Neuronal stem cell (in vitro differentiated cells): ENCODE results near the gene KLHL10.
A peak's percentile ranks its signal among the peaks of the same experiment; 100 is the strongest.

Experiments
- DNase-seq: peaks from one replicate; pipeline ENCODE4 v3.0.0-alpha.2; 2013; ENCODE audit warnings: low spot score
- H2AFZ ChIP-seq: one replicate; pipeline ENCODE4 v1.6.1; 2013; ENCODE audit warnings: mild to moderate bottlenecking, low read length, inconsistent platforms
- H2AK5ac ChIP-seq: 2 replicates; pipeline ENCODE4 v1.6.1; 2013; ENCODE audit warnings: low read depth, mild to moderate bottlenecking, inconsistent platforms, low read length, moderate library complexity, mixed read lengths
- H2BK120ac ChIP-seq: 2 replicates; pipeline ENCODE4 v1.6.1; 2013; ENCODE audit warnings: low read depth, mild to moderate bottlenecking, inconsistent platforms, low read length, moderate library complexity, mixed read lengths
- H2BK12ac ChIP-seq: one replicate; pipeline ENCODE4 v1.6.1; 2013; ENCODE audit warnings: low read length, inconsistent platforms
- H2BK15ac ChIP-seq: 2 replicates; pipeline ENCODE4 v1.6.1; 2013; ENCODE audit warnings: mild to moderate bottlenecking, low read length, inconsistent platforms, mixed read lengths
- H2BK5ac ChIP-seq: one replicate; pipeline ENCODE4 v1.6.1; 2013; ENCODE audit warnings: inconsistent platforms, mild to moderate bottlenecking, low read length, moderate library complexity
- H3K14ac ChIP-seq: one replicate; pipeline ENCODE4 v1.6.1; 2013; ENCODE audit warnings: low read length, inconsistent platforms
- H3K18ac ChIP-seq: 2 replicates; pipeline ENCODE4 v1.6.1; 2013; ENCODE audit warnings: low read length, inconsistent platforms
- H3K23ac ChIP-seq: 2 replicates; pipeline ENCODE4 v1.6.1; 2013; ENCODE audit warnings: low read depth, mild to moderate bottlenecking, mixed read lengths, low read length, inconsistent platforms; ENCODE audit not compliant: poor library complexity
- H3K27ac ChIP-seq: replicated peaks from 3 replicates; pipeline ENCODE4 v1.5.1; 2013; ENCODE audit warnings: low read length, inconsistent platforms
- H3K27me3 ChIP-seq, 3 experiments: 2 replicates each; pipeline ENCODE4 v1.6.1; 2013; ENCODE audit warnings: low read length in 3 of 3, mild to moderate bottlenecking in 2 of 3, inconsistent platforms in 1 of 3, low read depth in 1 of 3, mixed read lengths in 1 of 3, moderate library complexity in 1 of 3; ENCODE audit not compliant: control insufficient read depth in 3 of 3, insufficient read depth in 3 of 3
- H3K36me3 ChIP-seq, 2 donors: replicated peaks in 1 of 2; 2 replicates each; pipeline ENCODE4 v1.6.1; 2013; ENCODE audit warnings: low read length in 2 of 2; ENCODE audit not compliant: control insufficient read depth in 2 of 2, insufficient read depth in 2 of 2
- H3K4ac ChIP-seq: 2 replicates; pipeline ENCODE4 v1.6.1; 2013; ENCODE audit warnings: inconsistent platforms, mild to moderate bottlenecking, low read length, moderate library complexity
- H3K4me1 ChIP-seq, 2 donors: 1 replicate in 1 of 2; 2 replicates in 1 of 2; pipeline ENCODE4 v1.6.1; 2013; ENCODE audit warnings: low read length in 2 of 2, low read depth in 1 of 2; ENCODE audit not compliant: control insufficient read depth in 2 of 2, insufficient read depth in 1 of 2
- H3K4me2 ChIP-seq: one replicate; pipeline ENCODE4 v1.6.1; 2013; ENCODE audit warnings: mild to moderate bottlenecking, low read length, inconsistent platforms; ENCODE audit not compliant: insufficient read depth, poor library complexity, severe bottlenecking
- H3K4me3 ChIP-seq, 2 donors: 2 replicates each; pipeline ENCODE4 v1.5.1; 2013; ENCODE audit warnings: low read length in 2 of 2, mild to moderate bottlenecking in 2 of 2, inconsistent platforms in 1 of 2, moderate library complexity in 1 of 2
- H3K79me1 ChIP-seq: one replicate; pipeline ENCODE4 v1.6.1; 2013; ENCODE audit warnings: low read depth, mild to moderate bottlenecking, inconsistent platforms, low read length, moderate library complexity
- H3K9ac ChIP-seq: one replicate; pipeline ENCODE4 v1.6.1; 2013; ENCODE audit warnings: mild to moderate bottlenecking, low read depth, low read length, inconsistent platforms; ENCODE audit not compliant: poor library complexity
- H3K9me3 ChIP-seq, 2 donors: replicated peaks in 1 of 2; 2 replicates each; pipeline versions ENCODE3 to v1.6.1; 2013; ENCODE audit warnings: low read length in 2 of 2, mild to moderate bottlenecking in 2 of 2, inconsistent platforms in 1 of 2, low read depth in 1 of 2, mixed read lengths in 1 of 2, moderate library complexity in 1 of 2; ENCODE audit not compliant: control insufficient read depth in 2 of 2, insufficient read depth in 1 of 2
- H4K8ac ChIP-seq: one replicate; pipeline ENCODE4 v1.6.1; 2013; ENCODE audit warnings: low read depth, mild to moderate bottlenecking, inconsistent platforms, low read length, moderate library complexity
- H4K91ac ChIP-seq: one replicate; pipeline ENCODE4 v1.6.1; 2013; ENCODE audit warnings: low read length, low read depth, mild to moderate bottlenecking, inconsistent platforms; ENCODE audit not compliant: poor library complexity
- WGBS, 2 donors: extraction: QIAGEN DNeasy Blood & Tissue Kit; methylation state at CpG; one replicate each; pipeline ENCODE4 v1.1.7; 2013; ENCODE audit warnings: missing lambda C conversion rate in 2 of 2, mixed read lengths in 1 of 2; ENCODE audit not compliant: insufficient read length in 2 of 2, insufficient replicate concordance in 1 of 2; ENCODE audit errors: extremely low coverage in 2 of 2; 5-methylcytosine and 5-hydroxymethylcytosine counted together

Gene KLHL10

DNA sequence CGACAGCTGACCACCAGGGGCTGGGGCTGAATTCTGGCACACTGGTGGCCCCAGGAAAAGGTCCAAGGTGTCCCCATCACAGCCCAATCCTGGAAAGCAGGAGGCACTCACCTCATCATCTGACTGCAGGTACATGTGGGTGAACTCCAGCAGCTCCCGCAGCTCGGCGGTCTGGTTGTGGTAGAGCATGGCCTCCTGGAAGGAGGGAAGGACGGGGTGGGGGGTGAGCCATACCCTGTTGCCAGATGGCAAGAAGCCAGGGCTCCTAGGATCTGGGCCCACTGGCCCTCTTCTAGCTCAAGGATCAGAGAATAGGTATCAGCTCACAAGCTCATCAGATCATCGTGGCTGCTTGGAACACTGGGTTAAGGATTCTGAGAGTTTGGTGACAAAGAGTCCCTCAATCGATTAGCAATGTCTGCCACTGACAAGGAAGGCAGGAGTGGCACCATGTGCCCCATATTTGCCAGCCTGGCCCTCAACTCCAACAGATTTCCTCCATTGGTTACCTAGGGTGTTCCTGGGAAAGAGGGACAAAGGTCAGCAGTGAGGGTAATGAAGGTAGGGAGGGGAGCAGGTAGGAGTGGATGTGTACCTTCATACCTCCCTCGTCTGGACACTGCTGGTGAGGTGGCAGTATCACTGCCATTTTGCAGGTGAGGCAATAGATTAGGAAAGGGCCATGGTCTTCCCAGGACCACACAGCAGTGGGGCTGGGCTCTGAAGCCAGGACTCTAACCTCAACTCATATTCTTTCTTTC lies 30.8 kb upstream of the KLHL10 start:
- no peak overlapping the region for H3K4me3 ChIP-seq
- peaks cover 26 to 55% of the 10 kb centered on the region in 2 donors for H3K36me3 ChIP-seq
- no peaks in the 10 kb centered on the region for H3K27me3 ChIP-seq
- H3K4me1 ChIP-seq, result peaks cover 7 to 10% of the 10 kb centered on the region in 2 donors
- no peak overlapping the region for H4K91ac ChIP-seq
- H3K23ac ChIP-seq, result no peak overlapping the region
- H3K9ac ChIP-seq, result no peak overlapping the region
- no peak overlapping the region for H2AK5ac ChIP-seq
- H3K27ac ChIP-seq, result no peak overlapping the region
- H3K14ac ChIP-seq, result no peak overlapping the region
- no peak overlapping the region for H2BK15ac ChIP-seq
- H3K79me1 ChIP-seq, result peaks cover 15% of the 10 kb centered on the region
- H2BK5ac ChIP-seq, result no peak overlapping the region
- no peak overlapping the region for H3K4me2 ChIP-seq
- no peak overlapping the region for H4K8ac ChIP-seq
- DNase-seq, result no peak
- no peak overlapping the region for H3K18ac ChIP-seq
- no CpG with 5 or more reads among the region's 8 CpGs for WGBS, 2 donors
- no peak overlapping the region for H2BK120ac ChIP-seq
- no peak overlapping the region for H3K4ac ChIP-seq
- peaks cover 2 to 4% of the 10 kb centered on the region in 2 donors for H3K9me3 ChIP-seq
- H2AFZ ChIP-seq, result no peak overlapping the region
- H2BK12ac ChIP-seq, result no peak overlapping the region

DNA sequence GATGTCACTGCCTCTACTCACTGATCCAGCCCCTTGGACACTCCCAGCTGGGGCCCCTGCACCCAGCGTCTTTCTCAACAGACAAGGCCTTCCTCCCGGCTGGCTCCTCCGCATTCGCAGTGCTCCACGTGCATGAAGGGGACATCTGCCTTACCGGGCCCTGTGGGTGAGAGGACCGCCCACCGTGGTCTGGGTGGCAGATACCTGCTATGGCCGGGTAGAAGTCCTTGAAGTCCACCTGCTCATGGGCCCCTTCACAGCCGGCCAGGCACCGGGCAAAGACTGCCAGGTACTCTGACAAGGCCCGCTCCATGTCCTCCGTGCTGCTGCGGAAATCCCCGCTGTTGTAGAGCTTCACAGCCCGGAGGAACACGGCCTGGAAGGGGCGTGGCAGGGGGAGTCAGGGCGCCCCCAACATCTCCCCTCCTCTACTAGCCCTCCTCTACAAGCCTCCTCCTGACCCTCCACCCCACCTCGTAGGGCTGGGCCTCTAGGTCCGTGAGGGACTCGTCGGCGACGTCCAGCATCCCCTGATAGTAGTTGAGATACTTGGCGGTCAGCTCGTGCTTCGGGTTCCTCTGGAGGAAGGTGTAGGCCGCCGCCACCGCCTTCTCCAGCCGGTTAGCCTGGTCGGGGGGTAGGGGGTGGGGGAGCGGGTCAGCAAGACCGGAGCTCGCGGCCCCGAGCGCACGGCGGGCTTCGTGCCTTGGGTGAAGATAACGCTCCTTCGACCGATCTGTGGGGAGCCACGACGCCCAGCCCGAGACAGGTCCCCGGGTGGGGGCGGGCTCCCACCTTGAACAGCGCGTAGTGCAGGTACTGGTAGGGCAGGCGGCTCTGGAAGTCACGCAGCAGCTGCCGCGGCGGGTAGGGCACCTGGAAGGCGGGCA lies 26.7 kb upstream of the KLHL10 start:
- H3K4me3 ChIP-seq, result peak overlapping the region; percentile 59 to 85
- H3K18ac ChIP-seq, result peak overlapping the region; percentile 100
- H3K27ac ChIP-seq, result peak overlapping the region; percentile 89
- peak overlapping the region; percentile 79 for H3K14ac ChIP-seq
- DNase-seq, result no peak
- no CpG with 5 or more reads among the region's 58 CpGs for WGBS, 2 donors
- peak overlapping the region; percentile 79 for H3K4ac ChIP-seq
- peak overlapping the region; percentile 99 for H3K4me2 ChIP-seq
- H4K8ac ChIP-seq, result peak overlapping the region; percentile 25
- peaks cover 16 to 42% of the 10 kb centered on the region in 2 donors for H3K36me3 ChIP-seq
- peak overlapping the region; percentile 95 for H3K9ac ChIP-seq
- H3K27me3 ChIP-seq, result no peaks in the 10 kb centered on the region
- H3K9me3 ChIP-seq, result peaks cover 0 to 4% of the 10 kb centered on the region in 2 donors
- H2AK5ac ChIP-seq, result peak overlapping the region; percentile 94
- H3K23ac ChIP-seq, result peak overlapping the region; percentile 96
- H2BK15ac ChIP-seq, result peak overlapping the region; percentile 87
- peaks cover 15% of the 10 kb centered on the region for H3K79me1 ChIP-seq
- H4K91ac ChIP-seq, result peak overlapping the region; percentile 41
- H2AFZ ChIP-seq, result peak overlapping the region; percentile 88
- H2BK12ac ChIP-seq, result no peak overlapping the region
- H2BK120ac ChIP-seq, result peak overlapping the region; percentile 83
- peaks cover 12 to 16% of the 10 kb centered on the region in 2 donors for H3K4me1 ChIP-seq
- peak overlapping the region; percentile 99 for H2BK5ac ChIP-seq

DNA sequence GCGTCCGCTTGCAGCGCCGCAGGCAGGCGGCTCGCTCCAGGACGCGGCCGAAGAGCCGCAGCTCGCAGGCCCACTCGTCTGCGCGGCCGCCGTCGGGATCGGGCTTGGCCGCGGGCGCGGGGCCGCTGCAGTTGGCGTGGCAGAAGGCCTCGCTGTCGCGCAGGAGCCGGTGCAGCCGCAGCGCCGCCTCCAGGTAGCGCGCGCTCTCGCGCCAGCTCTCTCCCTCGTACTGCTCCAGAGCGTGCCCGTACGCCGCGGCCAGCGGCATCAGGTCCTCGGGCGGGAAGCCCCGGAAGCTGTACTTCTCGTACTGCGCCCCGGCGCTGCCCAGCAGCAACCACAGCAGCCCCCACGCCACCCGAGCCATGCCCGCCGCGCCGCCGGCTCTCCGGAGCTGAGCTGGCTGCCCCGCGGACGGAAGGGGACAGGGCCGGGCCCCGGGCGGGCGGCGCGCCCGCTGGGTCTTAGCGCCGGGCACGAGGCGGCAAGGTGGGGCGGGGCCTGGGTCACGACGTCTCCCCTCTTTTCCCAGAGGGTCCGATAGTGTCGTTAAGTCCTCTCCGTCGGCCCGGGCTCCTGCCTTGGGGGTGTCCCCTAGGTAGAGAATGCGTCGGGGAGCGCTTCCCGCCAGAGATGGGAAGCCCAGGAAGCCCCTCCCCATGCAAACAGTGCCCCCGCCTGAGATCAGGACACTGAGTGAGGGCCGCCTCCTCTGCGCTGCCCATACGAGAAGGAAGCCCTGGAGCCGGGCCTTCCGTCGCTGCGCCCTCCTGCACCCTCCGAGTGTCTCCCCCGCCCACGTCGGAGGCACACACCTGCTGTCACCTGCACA lies 25.9 kb upstream of the KLHL10 start, which contains the start of gene P3H4:
TSS of gene P3H4 (minus strand) at position 401 of the 832 bp plus-strand sequence. CDS start at position 367, 34 bp downstream.
- peak within 1 kb of the TSS; percentile 84 for H2BK120ac ChIP-seq
- peak within 1 kb of the TSS; percentile 95 for H3K9ac ChIP-seq
- H3K27me3 ChIP-seq, result no peaks in the 10 kb centered on the region
- peak within 1 kb of the TSS; percentile 59 to 90 for H3K4me3 ChIP-seq
- peaks cover 12 to 17% of the 10 kb centered on the region in 2 donors for H3K4me1 ChIP-seq
- peak within 1 kb of the TSS; percentile 3 for H2BK12ac ChIP-seq
- peak; percentile 80 for DNase-seq
- H3K14ac ChIP-seq, result peak within 1 kb of the TSS; percentile 90
- peak within 1 kb of the TSS; percentile 79 for H3K4ac ChIP-seq
- WGBS, 2 donors, result no CpG with 5 or more reads among the region's 96 CpGs
- peak within 1 kb of the TSS; percentile 25 for H4K8ac ChIP-seq
- H3K4me2 ChIP-seq, result peak within 1 kb of the TSS; percentile 99
- H2BK5ac ChIP-seq, result peak within 1 kb of the TSS; percentile 99
- peak within 1 kb of the TSS; percentile 88 for H2AFZ ChIP-seq
- H2BK15ac ChIP-seq, result peak within 1 kb of the TSS; percentile 87
- peaks cover 3 to 4% of the 10 kb centered on the region in 2 donors for H3K9me3 ChIP-seq
- peak within 1 kb of the TSS; percentile 100 for H3K18ac ChIP-seq
- H3K79me1 ChIP-seq, result peaks cover 19% of the 10 kb centered on the region
- peaks cover 16 to 40% of the 10 kb centered on the region in 2 donors for H3K36me3 ChIP-seq
- peak within 1 kb of the TSS; percentile 89 for H3K27ac ChIP-seq
- peak within 1 kb of the TSS; percentile 96 for H3K23ac ChIP-seq
- peak within 1 kb of the TSS; percentile 93 for H4K91ac ChIP-seq
- H2AK5ac ChIP-seq, result peak within 1 kb of the TSS; percentile 94
